Neural cell (in vitro differentiated cells): Measurements from ENCODE around the gene TSNAXIP1. TPM values are rescaled to one million over a fixed set of nuclear protein-coding genes. Genes with fewer than 3 reads are reported as not detected.

Experiments used
- H2AFZ ChIP-seq: fragments of 200-600, 300-800 bp; sonication (generic), shearing (Covaris generic); 2 replicates; pipeline ENCODE4 v1.6.0; 2014; ENCODE audit warnings: low read depth, mild to moderate bottlenecking, antibody characterized with exemption, low read length, moderate library complexity
- H3F3A ChIP-seq: fragments of 200-600 bp; shearing (Covaris generic); 2 replicates; pipeline ENCODE4 v1.6.1; 2016; ENCODE audit warnings: mild to moderate bottlenecking, moderate library complexity, mixed read lengths, antibody characterized with exemption, low read length; ENCODE audit not compliant: insufficient read depth, poor library complexity, severe bottlenecking
- H3K27ac ChIP-seq: fragments of 200-600, 300-800 bp; sonication (generic), shearing (Covaris generic); 2 replicates; pipeline ENCODE4 v1.5.1; 2014; ENCODE audit warnings: mild to moderate bottlenecking, low read length, moderate library complexity
- H3K27me3 ChIP-seq: fragments of 300-800, 200-600 bp; sonication (generic), shearing (Covaris generic); 2 replicates; pipeline ENCODE4 v1.6.0; 2014; ENCODE audit warnings: mild to moderate bottlenecking, low read depth, low read length, moderate library complexity; ENCODE audit not compliant: insufficient read depth
- H3K36me3 ChIP-seq: fragments of 300-800, 200-600 bp; sonication (generic), shearing (Covaris generic); 2 replicates; pipeline ENCODE4 v1.5.1; 2014; ENCODE audit warnings: mild to moderate bottlenecking, antibody characterized with exemption, low read length, moderate library complexity; ENCODE audit not compliant: insufficient read depth
- H3K4me2 ChIP-seq: fragments of 300-800, 200-600 bp; sonication (generic), shearing (Covaris generic); 2 replicates; pipeline ENCODE4 v1.6.0; 2014; ENCODE audit warnings: mild to moderate bottlenecking, low read length
- H3K4me3 ChIP-seq: fragments of 300-800, 200-600 bp; sonication (generic), shearing (Covaris generic); 2 replicates; pipeline ENCODE4 v1.5.1; 2014; ENCODE audit warnings: mild to moderate bottlenecking, low read length, moderate library complexity
- H3K79me2 ChIP-seq: fragments of 200-600 bp; shearing (Covaris generic); replicated peaks from 2 replicates; pipeline ENCODE4 v1.6.0; 2014; ENCODE audit warnings: mild to moderate bottlenecking, low read length, moderate library complexity; ENCODE audit not compliant: insufficient read depth
- H3K9ac ChIP-seq: fragments of 300-800, 200-600 bp; sonication (generic), shearing (Covaris generic); 2 replicates; pipeline ENCODE4 v1.6.1; 2016; ENCODE audit warnings: mild to moderate bottlenecking, low read length, mixed read lengths
- H3K9me2 ChIP-seq: fragments of 200-600 bp; shearing (Covaris generic); 2 replicates; pipeline ENCODE4 v1.6.1; 2016; ENCODE audit warnings: mild to moderate bottlenecking, low read length, mixed read lengths; ENCODE audit not compliant: insufficient read depth
- H3K9me3 ChIP-seq: fragments of 200-600, 300-800 bp; sonication (generic), shearing (Covaris generic); 2 replicates; pipeline ENCODE4 v1.6.1; 2016; ENCODE audit warnings: mild to moderate bottlenecking, mixed run types, low read length, moderate library complexity, mixed read lengths
- H4K20me1 ChIP-seq: fragments of 200-600 bp; shearing (Covaris generic); 2 replicates; pipeline ENCODE4 v1.6.1; 2016; ENCODE audit warnings: mild to moderate bottlenecking, mixed run types; ENCODE audit not compliant: insufficient read depth
- CTCF ChIP-seq: fragments of 450-650 bp; IDR thresholded peaks from 2 replicates; pipeline ENCODE4 v1.5.1; 2014; ENCODE audit warnings: antibody characterized with exemption, mild to moderate bottlenecking, moderate library complexity; ENCODE audit not compliant: poor library complexity, severe bottlenecking
- EP300 ChIP-seq: fragments of 450-650 bp; conservative IDR thresholded peaks from 2 replicates; pipeline ENCODE4 v1.6.1; 2014; ENCODE audit warnings: antibody characterized with exemption, mild to moderate bottlenecking, moderate library complexity; ENCODE audit not compliant: poor library complexity, severe bottlenecking
- EZH2 ChIP-seq: fragments of 200-600, 300-800 bp; shearing (Covaris generic), sonication (generic); IDR thresholded peaks from 2 replicates; pipeline ENCODE4 v1.6.1; 2014; ENCODE audit warnings: antibody characterized with exemption, low read length, borderline replicate concordance, mild to moderate bottlenecking; ENCODE audit not compliant: insufficient read depth, poor library complexity, severe bottlenecking
- MXI1 ChIP-seq: fragments of 450-650 bp; conservative IDR thresholded peaks from 2 replicates; pipeline ENCODE4 v1.6.1; 2014; ENCODE audit warnings: antibody characterized with exemption, mild to moderate bottlenecking; ENCODE audit not compliant: poor library complexity, severe bottlenecking
- POLR2AphosphoS5 ChIP-seq: IDR thresholded peaks from 2 replicates; pipeline ENCODE4 v1.6.1; 2012
- RAD21 ChIP-seq: fragments of 450-650 bp; conservative IDR thresholded peaks from 2 replicates; pipeline ENCODE4 v1.6.1; 2014; ENCODE audit warnings: antibody characterized with exemption, mild to moderate bottlenecking, moderate library complexity
- SMC3 ChIP-seq: fragments of 450-650 bp; conservative IDR thresholded peaks from 2 replicates; pipeline ENCODE4 v1.6.1; 2014; ENCODE audit warnings: antibody characterized with exemption, mild to moderate bottlenecking, moderate library complexity; ENCODE audit not compliant: poor library complexity
- TAF1 ChIP-seq: IDR thresholded peaks from 2 replicates; pipeline ENCODE4 v1.6.1; 2012; ENCODE audit warnings: low read depth
- polyA plus RNA-seq: library from polyadenylated mRNA; depleted of rRNA; stranded (reverse); fragments of >200 nt; gene quantifications from 2 replicates; pipeline ENCODE4 v1.2.3, GENCODE V29; 2014
- TF ChIP-seq, protein P1 (sequence below): IDR thresholded peaks from 2 replicates; pipeline ENCODE4 v1.6.1; 2012; ENCODE audit warnings: borderline replicate concordance

The TSNAXIP1 gene
- polyA plus RNA-seq, 1 donor from 2014 or later: 31.0 TPM

DNA sequence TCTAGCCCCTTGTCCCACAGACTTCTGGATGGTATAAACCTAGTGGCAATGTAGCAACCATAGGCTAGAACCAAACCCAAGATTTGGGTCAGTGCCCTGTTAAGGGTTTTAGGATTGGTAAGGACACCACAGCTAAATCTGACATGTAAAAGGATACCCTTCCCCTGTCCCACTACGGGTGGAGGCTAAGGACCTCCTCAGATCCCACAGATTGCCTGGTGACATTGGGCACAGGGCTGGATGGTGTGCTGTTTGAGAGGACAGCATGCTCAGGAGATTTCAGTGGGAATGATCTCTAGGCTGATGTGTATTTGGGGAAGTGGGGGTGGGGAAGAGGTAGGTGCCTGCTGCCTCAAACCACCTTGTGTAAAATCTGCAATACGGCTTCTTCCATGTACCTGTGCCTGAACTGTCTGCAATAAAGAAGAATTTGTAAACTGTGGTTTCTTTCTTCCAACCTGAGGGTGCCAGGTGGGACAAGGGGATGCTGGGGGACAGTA lies 65.5 kb downstream of the TSNAXIP1 start:
- Histone ChIP-seq H3K4me2 (peak overlapping the region; percentile 72), H3K4me3 (peak overlapping the region; percentile 87), H3K79me2 (peaks cover 26% of the 10 kb centered on the region), H2AFZ (no peak overlapping the region), H3K9ac (peak overlapping the region; percentile 88), H3F3A (no peaks in the 10 kb centered on the region), H4K20me1 (no peaks in the 10 kb centered on the region), H3K27ac (peak overlapping the region; percentile 60), H3K9me2 (no peaks in the 10 kb centered on the region), H3K36me3 (no peaks in the 10 kb centered on the region), H3K27me3 (no peaks in the 10 kb centered on the region), H3K9me3 (no peaks in the 10 kb centered on the region)
- no peak for TF ChIP-seq EP300
- TF ChIP-seq, protein P1, sequence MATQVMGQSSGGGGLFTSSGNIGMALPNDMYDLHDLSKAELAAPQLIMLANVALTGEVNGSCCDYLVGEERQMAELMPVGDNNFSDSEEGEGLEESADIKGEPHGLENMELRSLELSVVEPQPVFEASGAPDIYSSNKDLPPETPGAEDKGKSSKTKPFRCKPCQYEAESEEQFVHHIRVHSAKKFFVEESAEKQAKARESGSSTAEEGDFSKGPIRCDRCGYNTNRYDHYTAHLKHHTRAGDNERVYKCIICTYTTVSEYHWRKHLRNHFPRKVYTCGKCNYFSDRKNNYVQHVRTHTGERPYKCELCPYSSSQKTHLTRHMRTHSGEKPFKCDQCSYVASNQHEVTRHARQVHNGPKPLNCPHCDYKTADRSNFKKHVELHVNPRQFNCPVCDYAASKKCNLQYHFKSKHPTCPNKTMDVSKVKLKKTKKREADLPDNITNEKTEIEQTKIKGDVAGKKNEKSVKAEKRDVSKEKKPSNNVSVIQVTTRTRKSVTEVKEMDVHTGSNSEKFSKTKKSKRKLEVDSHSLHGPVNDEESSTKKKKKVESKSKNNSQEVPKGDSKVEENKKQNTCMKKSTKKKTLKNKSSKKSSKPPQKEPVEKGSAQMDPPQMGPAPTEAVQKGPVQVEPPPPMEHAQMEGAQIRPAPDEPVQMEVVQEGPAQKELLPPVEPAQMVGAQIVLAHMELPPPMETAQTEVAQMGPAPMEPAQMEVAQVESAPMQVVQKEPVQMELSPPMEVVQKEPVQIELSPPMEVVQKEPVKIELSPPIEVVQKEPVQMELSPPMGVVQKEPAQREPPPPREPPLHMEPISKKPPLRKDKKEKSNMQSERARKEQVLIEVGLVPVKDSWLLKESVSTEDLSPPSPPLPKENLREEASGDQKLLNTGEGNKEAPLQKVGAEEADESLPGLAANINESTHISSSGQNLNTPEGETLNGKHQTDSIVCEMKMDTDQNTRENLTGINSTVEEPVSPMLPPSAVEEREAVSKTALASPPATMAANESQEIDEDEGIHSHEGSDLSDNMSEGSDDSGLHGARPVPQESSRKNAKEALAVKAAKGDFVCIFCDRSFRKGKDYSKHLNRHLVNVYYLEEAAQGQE: no peak
- no peak for TF ChIP-seq TAF1
- TF ChIP-seq RAD21: no peak
- no peak for TF ChIP-seq MXI1
- TF ChIP-seq SMC3: no peak
- no peak for TF ChIP-seq EZH2
- TF ChIP-seq CTCF: no peak
- no peak for TF ChIP-seq POLR2AphosphoS5

- Histone ChIP-seq H3K9me3 (no peaks in the 10 kb centered on the region), H3K36me3 (no peaks in the 10 kb centered on the region), H3K4me2 (peak within 1 kb of the TSS; percentile 72), H3K9me2 (no peaks in the 10 kb centered on the region), H3K27ac (peak within 1 kb of the TSS; percentile 60), H4K20me1 (no peaks in the 10 kb centered on the region), H3K9ac (peak within 1 kb of the TSS; percentile 88), H3F3A (no peaks in the 10 kb centered on the region), H2AFZ (peak within 1 kb of the TSS; percentile 41), H3K79me2 (peaks cover 26% of the 10 kb centered on the region), H3K27me3 (no peaks in the 10 kb centered on the region), H3K4me3 (peak within 1 kb of the TSS; percentile 87)
- TF ChIP-seq MXI1 (peak; percentile 71), POLR2AphosphoS5 (peak; percentile 84), EP300 (peak; percentile 26), TAF1 (no peak)
Measured at GRCh38 chr16:67872631-67873434, 66.1 kb downstream of the TSNAXIP1 start, which contains the start of gene EDC4. EDC4 (plus strand) TSS chr16:67873052; CDS start chr16:67873262, 210 bp downstream.
